HUES6 (cell line): ENCODE results near the gene GALNT13.

Source experiments
- H3K27ac ChIP-seq: 2 replicates; pipeline ENCODE4 v1.7.0; 2013; ENCODE audit warnings: low read depth, mild to moderate bottlenecking, low read length, inconsistent platforms
- H3K27me3 ChIP-seq: 2 replicates; pipeline ENCODE4 v1.6.1; 2013; ENCODE audit warnings: low read length; ENCODE audit not compliant: control insufficient read depth, insufficient read depth
- H3K36me3 ChIP-seq: 2 replicates; pipeline ENCODE4 v1.6.1; 2013; ENCODE audit warnings: low read length; ENCODE audit not compliant: control insufficient read depth, insufficient read depth
- H3K4me1 ChIP-seq: 2 replicates; pipeline ENCODE4 v1.6.1; 2013; ENCODE audit warnings: low read length; ENCODE audit not compliant: control insufficient read depth, insufficient read depth
- H3K4me3 ChIP-seq: 2 replicates; pipeline ENCODE4 v1.5.1; 2013; ENCODE audit warnings: low read depth, low read length
- H3K9ac ChIP-seq: one replicate; pipeline ENCODE4 v1.6.1; 2013; ENCODE audit warnings: mild to moderate bottlenecking, low read length
- H3K9me3 ChIP-seq: 2 replicates; pipeline ENCODE4 v1.6.1; 2013; ENCODE audit warnings: low read depth, low read length; ENCODE audit not compliant: control insufficient read depth, insufficient read depth

The GALNT13 gene

DNA sequence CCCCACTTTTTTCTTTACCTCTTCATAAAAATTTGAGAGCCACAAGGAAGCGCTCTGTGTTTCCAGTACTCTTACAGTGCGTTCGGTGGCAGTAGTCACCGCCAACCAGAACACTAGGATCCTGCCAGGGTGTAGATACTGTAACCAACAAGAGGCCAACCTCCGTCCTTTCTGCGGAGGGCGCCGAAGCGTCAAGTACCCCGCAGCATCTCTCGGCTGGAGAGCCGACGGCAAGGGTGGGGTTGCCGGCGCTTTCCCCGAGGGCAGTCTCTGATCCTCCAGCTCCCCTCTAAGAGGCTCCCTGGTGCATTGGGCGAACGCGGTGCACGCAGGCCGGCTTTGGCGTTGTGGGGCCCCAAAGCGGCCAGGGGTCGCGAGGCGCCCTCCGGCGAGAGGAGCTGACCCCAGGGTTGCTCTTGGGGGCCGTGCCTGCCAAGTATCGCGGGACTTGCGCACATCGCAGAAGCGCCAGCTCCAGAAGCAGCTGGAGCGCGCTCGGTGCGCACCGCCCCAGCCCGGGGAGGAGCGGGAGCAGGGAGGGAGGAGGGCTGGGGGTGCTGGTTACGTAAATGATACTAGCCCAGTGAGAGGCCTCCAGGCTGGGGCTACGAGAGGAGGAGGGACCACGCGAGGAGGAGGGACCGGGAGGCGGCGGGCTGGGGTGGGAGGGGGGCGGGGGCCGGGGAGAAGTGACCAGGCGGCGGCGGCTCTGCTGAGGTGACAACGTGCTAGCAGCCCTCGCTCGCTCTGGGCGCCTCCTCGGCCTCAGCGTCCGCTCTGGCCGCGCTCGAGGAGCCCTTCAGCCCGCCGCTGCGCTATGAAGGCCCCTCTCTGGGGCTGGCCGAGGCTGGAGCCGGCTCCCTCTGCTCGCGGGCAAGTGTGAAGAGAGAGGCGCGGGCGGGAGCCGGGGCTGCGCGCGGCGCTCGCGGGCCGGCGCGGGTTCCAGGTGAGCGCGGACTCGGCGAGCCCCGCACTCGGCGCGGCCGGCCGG lies at the start of gene GALNT13:
GALNT13 (plus strand) TSS at position 692 of the 991 bp plus-strand sequence.
- Histone ChIP-seq H3K27me3 (peaks cover 29% of the 10 kb centered on the region), H3K27ac (no peak within 1 kb of the TSS; the same call in 1 of the 2 replicates), H3K4me1 (peaks cover 13% of the 10 kb centered on the region; the same call in 1 of the 2 replicates), H3K36me3 (no peaks in the 10 kb centered on the region), H3K4me3 (peak within 1 kb of the TSS; percentile 74), H3K9ac (peak within 1 kb of the TSS; percentile 72), H3K9me3 (no peaks in the 10 kb centered on the region)

DNA sequence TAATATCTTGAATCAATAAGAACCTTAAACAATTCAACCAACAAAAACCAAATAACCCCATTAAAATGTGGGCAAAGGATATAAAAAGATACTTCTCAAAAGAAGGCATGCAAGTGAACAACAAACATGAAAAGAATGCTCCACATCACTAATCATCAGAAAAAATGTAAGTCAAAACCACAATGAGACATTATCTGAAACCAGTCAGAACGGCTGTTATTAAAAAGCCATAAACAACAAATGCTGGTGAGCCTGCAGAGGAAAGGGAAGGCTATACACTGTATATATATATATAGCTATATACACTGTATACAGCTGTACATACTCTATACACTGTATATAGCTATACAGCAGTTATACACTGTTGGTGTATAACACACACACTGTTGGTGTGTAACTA lies 47.8 kb upstream of the GALNT13 start:
- Histone ChIP-seq H3K9ac (no peak overlapping the region), H3K4me3 (no peak overlapping the region), H3K4me1 (no peaks in the 10 kb centered on the region), H3K27ac (no peak overlapping the region), H3K36me3 (no peaks in the 10 kb centered on the region), H3K9me3 (peaks cover 5% of the 10 kb centered on the region; the same call in 1 of the 2 replicates), H3K27me3 (no peaks in the 10 kb centered on the region)

DNA sequence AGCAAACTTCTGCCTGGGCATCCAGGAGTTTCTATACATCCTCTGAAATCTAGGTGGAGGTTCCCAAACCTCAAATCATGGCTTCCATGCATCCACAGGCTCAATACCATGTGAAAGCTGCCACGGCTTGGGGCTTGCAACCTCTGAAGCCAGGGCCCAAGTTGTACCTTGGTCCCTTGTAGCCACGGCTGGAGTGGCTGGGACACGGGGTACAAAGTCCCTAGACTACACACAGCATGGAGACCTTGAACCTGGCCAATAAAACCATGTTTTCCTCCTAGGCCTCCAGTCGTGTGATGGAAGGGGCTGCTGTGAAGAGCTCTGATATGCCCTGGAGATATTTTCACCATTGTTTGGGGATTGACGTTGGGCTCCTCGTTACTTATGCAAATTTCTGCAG lies 43.4 kb upstream of the GALNT13 start:
- Histone ChIP-seq H3K27ac (no peak overlapping the region), H3K36me3 (no peaks in the 10 kb centered on the region), H3K27me3 (no peaks in the 10 kb centered on the region), H3K9ac (no peak overlapping the region), H3K4me3 (no peak overlapping the region), H3K4me1 (no peaks in the 10 kb centered on the region), H3K9me3 (peaks cover 11% of the 10 kb centered on the region; the same call in 1 of the 2 replicates)

DNA sequence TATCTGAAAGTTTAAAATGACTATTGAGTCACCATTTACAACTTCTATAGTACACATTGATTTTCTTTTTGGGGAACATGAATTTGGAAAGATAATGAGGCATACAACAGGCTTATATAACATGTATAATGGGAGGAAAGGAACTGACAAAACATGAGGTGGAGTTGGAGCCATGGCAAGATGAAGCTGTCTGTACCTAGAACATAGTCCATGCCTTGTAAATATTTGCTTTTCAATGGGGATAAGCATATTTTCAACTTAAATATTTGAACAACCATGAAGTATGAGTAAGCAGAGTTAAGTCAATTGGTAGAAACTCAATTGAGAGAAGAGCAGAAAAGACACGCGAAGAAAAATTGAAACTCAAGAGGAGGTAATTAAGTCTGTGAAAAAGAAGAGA lies 37.1 kb upstream of the GALNT13 start:
- Histone ChIP-seq H3K27ac (no peak overlapping the region), H3K27me3 (no peaks in the 10 kb centered on the region), H3K4me1 (no peaks in the 10 kb centered on the region), H3K9me3 (0 out of 2 replicates have a peak, but pooled peaks cover under 1% of the 10 kb centered on the region), H3K36me3 (no peaks in the 10 kb centered on the region), H3K4me3 (no peak overlapping the region), H3K9ac (no peak overlapping the region)

DNA sequence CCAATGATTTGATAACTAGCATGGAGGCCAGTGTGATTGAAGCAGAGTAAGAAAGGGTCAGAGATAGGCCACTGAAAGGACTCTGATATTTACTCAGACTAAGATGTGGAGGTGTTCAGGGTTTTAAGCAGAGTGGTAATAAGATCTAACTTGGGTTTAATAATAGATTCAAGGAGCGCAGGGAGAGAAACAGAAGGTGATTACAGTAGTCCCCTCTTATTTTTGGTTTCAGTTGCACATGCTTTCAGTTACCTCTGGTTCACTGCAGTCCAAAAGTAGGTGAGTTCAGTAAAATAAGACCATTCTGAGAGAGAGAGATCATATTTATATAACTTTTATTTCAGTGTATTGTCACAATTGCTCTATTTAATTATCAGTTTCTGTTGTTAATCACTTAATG lies 13.5 kb upstream of the GALNT13 start:
- H3K9ac ChIP-seq: no peak overlapping the region
- no peaks in the 10 kb centered on the region for H3K4me1 ChIP-seq
- H3K27me3 ChIP-seq: no peaks in the 10 kb centered on the region

DNA sequence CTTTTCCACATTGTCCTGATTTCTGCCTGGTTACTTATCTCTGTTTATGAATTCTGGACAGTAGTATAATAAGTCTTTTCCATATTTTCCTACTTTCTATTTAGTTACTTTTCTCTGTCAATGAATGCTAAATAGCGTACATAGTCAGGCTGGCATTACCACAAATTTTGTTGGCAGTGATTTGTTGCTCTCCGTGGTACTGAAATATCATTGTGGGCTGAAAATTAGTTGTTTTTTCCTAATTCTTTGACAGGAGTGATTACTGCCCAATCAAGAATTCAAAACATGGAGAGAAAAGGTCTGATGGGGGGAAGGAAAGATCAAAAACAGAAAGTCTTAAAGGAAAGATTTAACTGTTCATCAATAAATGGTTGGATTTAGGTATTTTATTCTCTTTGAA lies 7.7 kb upstream of the GALNT13 start:
- H3K9me3 ChIP-seq: no peaks in the 10 kb centered on the region
- no peaks in the 10 kb centered on the region for H3K36me3 ChIP-seq
- H3K9ac ChIP-seq: no peak overlapping the region

More for the DNA sequence above, 13.5 kb upstream of the GALNT13 start:
- Histone ChIP-seq H3K27ac (no peak overlapping the region), H3K4me3 (no peak overlapping the region), H3K9me3 (no peaks in the 10 kb centered on the region), H3K36me3 (no peaks in the 10 kb centered on the region)

DNA sequence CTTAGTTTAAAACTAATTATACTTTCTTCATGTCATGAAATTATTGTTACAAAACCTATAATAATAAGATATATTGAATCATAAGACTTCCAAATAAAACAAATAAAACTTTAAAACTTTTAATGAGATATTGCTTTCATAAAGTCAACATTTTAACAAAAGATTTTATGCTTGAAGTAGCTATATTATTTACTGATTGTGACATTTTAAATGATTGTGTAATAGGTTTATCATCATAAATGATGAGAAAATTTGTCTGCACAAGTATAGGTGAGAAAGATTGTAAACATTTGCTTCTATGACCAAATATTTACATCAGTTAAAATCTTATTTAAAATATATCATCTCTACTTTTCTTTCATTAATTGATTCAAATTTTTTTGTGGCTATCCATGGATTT lies 5.1 kb upstream of the GALNT13 start:
- no peaks in the 10 kb centered on the region for H3K36me3 ChIP-seq
- 0 out of 2 replicates have a peak, but pooled peaks cover 5% of the 10 kb centered on the region for H3K4me1 ChIP-seq
- H3K27ac ChIP-seq: no peak overlapping the region
- no peak overlapping the region for H3K9ac ChIP-seq
- H3K9me3 ChIP-seq: no peaks in the 10 kb centered on the region
- H3K4me3 ChIP-seq: no peak overlapping the region
- H3K27me3 ChIP-seq: no peaks in the 10 kb centered on the region; the same call in 1 of the 2 replicates

More for the DNA sequence above, 7.7 kb upstream of the GALNT13 start:
- Histone ChIP-seq H3K27me3 (no peaks in the 10 kb centered on the region), H3K4me1 (no peaks in the 10 kb centered on the region), H3K4me3 (no peak overlapping the region), H3K27ac (no peak overlapping the region)

DNA sequence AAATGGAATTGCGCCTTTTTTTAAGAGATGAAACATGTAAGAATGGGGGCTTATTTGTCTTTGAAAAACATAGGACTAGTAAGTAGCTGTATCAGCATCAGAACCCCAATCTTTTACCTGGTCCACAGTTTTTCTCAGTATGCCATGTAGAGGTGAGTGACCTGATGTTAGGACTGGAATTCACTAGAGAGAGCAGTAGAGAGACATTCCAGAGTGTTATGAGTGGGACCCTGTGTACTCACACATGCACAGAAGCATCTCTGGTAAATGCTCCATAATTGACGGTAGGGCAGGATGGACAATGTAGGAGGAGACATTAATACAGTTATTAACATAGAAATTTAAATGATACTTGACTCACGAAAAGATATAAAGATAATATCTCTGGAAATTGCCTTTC lies 1.4 kb upstream of the GALNT13 start:
- Histone ChIP-seq H3K4me1 (peaks cover 13% of the 10 kb centered on the region; the same call in 1 of the 2 replicates), H3K4me3 (no peak overlapping the region; the same call in 1 of the 2 replicates), H3K9ac (no peak overlapping the region), H3K27me3 (peaks cover 29% of the 10 kb centered on the region), H3K9me3 (no peaks in the 10 kb centered on the region), H3K36me3 (no peaks in the 10 kb centered on the region), H3K27ac (no peak overlapping the region)

DNA sequence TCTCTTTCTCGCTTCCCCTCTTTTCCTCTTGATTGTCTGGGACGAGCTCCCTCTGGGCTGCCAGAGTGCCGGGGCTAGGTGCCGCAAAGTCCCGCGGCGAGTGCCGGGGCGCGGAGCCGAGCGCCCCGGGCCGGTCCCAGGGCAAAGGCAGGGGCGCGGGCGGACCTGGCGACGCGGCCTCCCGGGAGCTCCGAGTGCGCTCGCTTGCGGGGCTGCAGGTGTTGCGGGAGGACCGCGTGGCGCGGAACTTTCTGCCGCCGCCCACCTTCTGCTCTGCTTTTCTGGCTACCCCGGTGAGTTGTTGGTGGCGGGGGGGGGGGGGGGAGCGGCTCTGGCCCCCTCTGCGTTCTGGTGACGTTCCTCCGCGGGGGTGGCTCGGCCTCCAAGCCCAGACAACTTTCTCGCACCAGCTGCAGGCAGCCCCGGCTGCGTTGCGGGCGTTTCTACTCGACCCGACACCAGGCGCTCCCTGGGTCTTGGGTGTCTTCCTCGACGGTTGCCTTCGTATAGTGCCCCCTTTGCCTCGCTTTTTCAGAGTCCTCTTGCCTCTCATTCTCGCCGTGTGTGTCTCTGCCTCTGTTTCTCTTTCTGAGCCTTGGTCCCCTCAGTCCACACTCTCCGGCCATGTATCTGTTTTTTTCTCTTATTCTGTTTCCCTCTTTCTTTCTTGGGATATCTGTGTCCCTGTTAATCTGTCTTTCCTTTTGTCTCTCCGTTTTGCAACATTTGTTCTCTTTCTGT lies 759 bp downstream of the GALNT13 start:
- Histone ChIP-seq H3K4me1 (peaks cover 13% of the 10 kb centered on the region; the same call in 1 of the 2 replicates), H3K9ac (peak overlapping the region; percentile 72), H3K36me3 (no peaks in the 10 kb centered on the region)

DNA sequence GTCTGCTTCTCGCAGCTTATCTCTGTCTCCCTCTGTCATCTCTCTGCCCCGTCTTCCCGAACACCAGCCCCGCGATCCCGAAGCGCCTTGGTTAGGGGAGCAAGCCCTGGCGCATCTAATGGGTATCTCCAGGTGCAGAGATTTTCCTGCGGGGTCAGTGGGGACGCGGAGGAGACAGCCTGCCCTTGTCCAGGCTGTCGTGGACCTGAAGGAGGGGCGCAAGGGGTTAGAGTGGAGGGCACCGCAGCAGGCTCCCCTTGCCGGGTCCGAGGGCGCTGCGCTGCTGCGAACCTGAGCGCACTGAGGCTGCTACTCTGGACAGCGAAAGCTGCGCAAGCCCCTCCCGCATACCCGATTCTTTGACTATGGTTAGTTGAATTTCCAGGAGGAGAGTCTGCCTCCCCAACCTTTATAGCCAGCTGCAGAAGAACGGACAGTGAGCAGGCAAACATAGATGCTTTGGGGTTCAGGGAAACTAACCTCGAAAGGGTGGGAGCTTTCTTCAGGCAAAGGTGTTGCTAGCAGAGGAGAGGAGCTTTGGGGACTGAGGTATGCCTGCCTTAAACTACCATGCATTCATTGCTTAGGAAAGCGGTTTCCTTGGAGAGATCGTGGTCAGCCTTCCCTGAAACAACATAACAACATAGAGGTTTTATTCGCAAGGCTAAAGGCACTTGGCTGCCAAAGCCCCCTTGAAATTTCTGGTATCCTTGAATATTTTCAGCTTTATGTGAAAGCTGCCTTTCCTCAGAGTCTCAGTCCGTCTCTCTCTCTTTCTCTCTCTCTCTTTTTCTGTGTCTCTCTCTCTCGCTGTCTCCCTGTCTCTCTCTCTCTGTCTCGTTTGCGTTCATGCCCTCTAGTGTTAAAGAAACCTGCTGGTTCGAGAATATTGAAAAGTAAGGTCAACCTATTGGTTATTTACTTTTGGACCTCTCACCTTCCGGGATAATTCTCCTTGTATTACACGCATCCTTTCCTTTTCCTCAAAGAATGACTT lies 1.6 kb downstream of the GALNT13 start:
- peak overlapping the region; percentile 29 for H3K9ac ChIP-seq
- no peak overlapping the region for H3K27ac ChIP-seq
- H3K4me3 ChIP-seq: peak overlapping the region; percentile 74
- H3K36me3 ChIP-seq: no peaks in the 10 kb centered on the region
- H3K4me1 ChIP-seq: peaks cover 13% of the 10 kb centered on the region; the same call in 1 of the 2 replicates
- no peaks in the 10 kb centered on the region for H3K9me3 ChIP-seq
- peaks cover 29% of the 10 kb centered on the region for H3K27me3 ChIP-seq

More for the DNA sequence above, 759 bp downstream of the GALNT13 start:
- H3K4me3 ChIP-seq: peak overlapping the region; percentile 74
- no peak overlapping the region for H3K27ac ChIP-seq
- peaks cover 29% of the 10 kb centered on the region for H3K27me3 ChIP-seq
- H3K9me3 ChIP-seq: no peaks in the 10 kb centered on the region
